Chondrocyte (in vitro differentiated cells): ENCODE results near the gene KLC4. TPM values are rescaled to one million over a fixed set of nuclear protein-coding genes. Genes with fewer than 3 reads are reported as not detected.

Experiments
- DNase-seq: peaks from one replicate; pipeline ENCODE4 v3.0.0; 2021; ENCODE audit warnings: mixed read lengths, low spot score
- H3K27ac Mint-ChIP-seq: one replicate; pipeline ENCODE4 v1.8.0; 2021; ENCODE audit warnings: mild to moderate bottlenecking, moderate library complexity, mixed read lengths; ENCODE audit not compliant: unreplicated experiment
- H3K27me3 Mint-ChIP-seq: 2 replicates; pipeline ENCODE4 v1.8.0; 2021; ENCODE audit warnings: low read depth, mixed read lengths
- H3K36me3 Mint-ChIP-seq: 2 replicates; pipeline ENCODE4 v1.8.0; 2021; ENCODE audit warnings: low read depth, mixed read lengths
- H3K4me1 Mint-ChIP-seq: 2 replicates; pipeline ENCODE4 v1.8.0; 2021; ENCODE audit warnings: low read depth, mild to moderate bottlenecking, mixed read lengths
- H3K4me3 Mint-ChIP-seq: one replicate; pipeline ENCODE4 v1.8.0; 2021; ENCODE audit warnings: mild to moderate bottlenecking, moderate library complexity, mixed read lengths; ENCODE audit not compliant: unreplicated experiment
- H3K9me3 Mint-ChIP-seq: 2 replicates; pipeline ENCODE4 v1.8.0; 2021; ENCODE audit warnings: low read depth, mixed read lengths
- CTCF ChIP-seq: fragments of 200-600 bp; sonication (generic); IDR thresholded peaks from 2 replicates; pipeline ENCODE4 v1.5.0; 2021; ENCODE audit warnings: antibody characterized with exemption, mild to moderate bottlenecking, moderate library complexity
- total RNA-seq: library from RNA; stranded (reverse); gene quantifications from 3 replicates; pipeline ENCODE4 v1.2.1, GENCODE V29; 2021

Gene KLC4
- total RNA-seq, 1 donor from 2014 or later: 30.0 TPM

- Mint-ChIP-seq H3K9me3 (no peaks in the 10 kb centered on the region), H3K4me3 (no peak overlapping the region), H3K27ac (no peak overlapping the region), H3K36me3 (peaks cover 54% of the 10 kb centered on the region), H3K4me1 (peaks cover 9% of the 10 kb centered on the region), H3K27me3 (no peaks in the 10 kb centered on the region)
- no peak for TF ChIP-seq CTCF
- no peak for DNase-seq
These were observed 14.0 kb upstream of the KLC4 start for GRCh38 chr6:43045371-43045930.

GRCh38 chr6:43047998-43048397, 11.4 kb upstream of the KLC4 start:
- H3K4me1 Mint-ChIP-seq: peaks cover 34% of the 10 kb centered on the region
- no peak overlapping the region for H3K27ac Mint-ChIP-seq
- peaks cover 47% of the 10 kb centered on the region for H3K36me3 Mint-ChIP-seq
- H3K4me3 Mint-ChIP-seq: no peak overlapping the region
- no peak for DNase-seq
- TF ChIP-seq CTCF: no peak
- no peaks in the 10 kb centered on the region for H3K9me3 Mint-ChIP-seq
- H3K27me3 Mint-ChIP-seq: no peaks in the 10 kb centered on the region

- Mint-ChIP-seq H3K9me3 (no peaks in the 10 kb centered on the region), H3K4me1 (peaks cover 45% of the 10 kb centered on the region), H3K36me3 (peaks cover 36% of the 10 kb centered on the region), H3K27me3 (no peaks in the 10 kb centered on the region), H3K4me3 (peak overlapping the region; percentile 53), H3K27ac (no peak overlapping the region)
- no peak for TF ChIP-seq CTCF
- DNase-seq: no peak
These were observed 8.4 kb upstream of the KLC4 start for GRCh38 chr6:43050981-43051380.

GRCh38 chr6:43052225-43052841, 7.1 kb upstream of the KLC4 start:
- Mint-ChIP-seq H3K27ac (peak overlapping the region; percentile 97), H3K27me3 (no peaks in the 10 kb centered on the region), H3K9me3 (no peaks in the 10 kb centered on the region), H3K4me3 (peak overlapping the region; percentile 98), H3K36me3 (peaks cover 28% of the 10 kb centered on the region), H3K4me1 (peaks cover 45% of the 10 kb centered on the region)
- no peak for TF ChIP-seq CTCF
- no peak for DNase-seq

GRCh38 chr6:43052842-43053544, 6.4 kb upstream of the KLC4 start:
- no peaks in the 10 kb centered on the region for H3K9me3 Mint-ChIP-seq
- no peak for DNase-seq
- peak overlapping the region; percentile 97 for H3K27ac Mint-ChIP-seq
- TF ChIP-seq CTCF: no peak
- peaks cover 46% of the 10 kb centered on the region for H3K4me1 Mint-ChIP-seq
- peak overlapping the region; percentile 98 for H3K4me3 Mint-ChIP-seq
- H3K36me3 Mint-ChIP-seq: peaks cover 27% of the 10 kb centered on the region
- no peaks in the 10 kb centered on the region for H3K27me3 Mint-ChIP-seq
